Stomach (tissue), 9 donors: Measurements from ENCODE around the gene DPP7. TPM values are rescaled to one million over a fixed set of nuclear protein-coding genes. Genes with fewer than 3 reads are reported as not detected.

Source experiments
- DNase-seq, 2 donors: peaks; one replicate each; pipeline versions ENCODE4 v3.0.0 to v3.0.0-alpha.2; 2013 to 2019
- H3K27ac ChIP-seq, 5 donors: fragments of 200-600 bp in 4 of 5; sonication (generic) in 4 of 5; one replicate each; pipeline ENCODE4 v1.5.1; 2013 to 2019; ENCODE audit warnings: mild to moderate bottlenecking in 1 of 5, moderate library complexity in 1 of 5
- H3K27me3 ChIP-seq, 3 donors: fragments of 200-600 bp; sonication (generic); one replicate each; pipeline ENCODE4 v1.5.1; 2017 to 2019; ENCODE audit warnings: mixed run types in 1 of 3
- H3K36me3 ChIP-seq, 4 donors: fragments of 200-600 bp; sonication (generic); 1 replicate in 3 of 4; 2 replicates in 1 of 4; pipeline ENCODE4 v1.5.1; 2016 to 2019
- H3K4me1 ChIP-seq, 4 donors: fragments of 200-600 bp; sonication (generic); one replicate each; pipeline ENCODE4 v1.5.1; 2016 to 2019
- H3K4me3 ChIP-seq, 4 donors: fragments of 200-600 bp; sonication (generic) in 3 of 4; one replicate each; pipeline ENCODE4 v1.5.1; 2016 to 2019; ENCODE audit warnings: mild to moderate bottlenecking in 1 of 4
- H3K9me3 ChIP-seq, 4 donors: fragments of 200-600 bp; sonication (generic); one replicate each; pipeline ENCODE4 v1.5.1; 2016 to 2019
- EP300 ChIP-seq: sonication (generic); formaldehyde crosslinking; IDR thresholded peaks from one replicate; pipeline ENCODE4 v1.6.1; 2017; ENCODE audit warnings: antibody characterized with exemption
- POLR2A ChIP-seq, 4 donors: fragments of 450-650 bp; IDR thresholded peaks; one replicate each; pipeline ENCODE4 v1.6.1; 2016; ENCODE audit warnings: antibody characterized with exemption in 4 of 4, control low read depth in 2 of 4, mild to moderate bottlenecking in 1 of 4, moderate library complexity in 1 of 4
- POLR2AphosphoS5 ChIP-seq, 3 donors: sonication (generic); formaldehyde crosslinking; IDR thresholded peaks; one replicate each; pipeline ENCODE4 v1.6.1; 2016; ENCODE audit warnings: antibody characterized with exemption in 3 of 3
- WGBS, 5 donors: extraction: QIAGEN DNeasy Blood & Tissue Kit in 3 of 5; methylation state at CpG; one replicate each; pipeline versions ENCODE4 v1.1.5 to v1.1.7; 2013 to 2018; 5-methylcytosine and 5-hydroxymethylcytosine counted together
- intact Hi-C: fragments of 100-400 bp; cut with DNase I; formaldehyde crosslinking; loops from one replicate; pipeline ENCODE4 v1.15.1; 2023; ENCODE audit warnings: low total_unique reads
- polyA plus RNA-seq, 3 donors: library from polyadenylated mRNA; stranded (reverse); fragments of 200-250 nt; gene quantifications; one replicate each; pipeline ENCODE4 v1.2.3, GENCODE V29; 2013
- total RNA-seq, 5 donors: library from RNA; depleted of rRNA; stranded (reverse); fragments of >200 nt; gene quantifications; one replicate each; pipeline versions ENCODE4 v1.1.0 to v1.2.3, GENCODE V29; 2014 to 2016
- TF ChIP-seq, protein P1 (sequence below), 7 experiments: fragments of 450-650 bp in 4 of 7; fragments of 200-600 bp in 3 of 7; sonication (generic) in 3 of 7; IDR thresholded peaks; one replicate each; pipeline ENCODE4 v1.5.1; 2016 to 2019; ENCODE audit warnings: antibody characterized with exemption in 7 of 7, control low read depth in 2 of 7, mild to moderate bottlenecking in 1 of 7
- donor health status: healthy with polysubstance abuse.
- donor health status: Bipolar disorder and iron deficiency.
- donor health status: healthy.

The DPP7 gene
- total and polyA plus RNA-seq, 8 donors = 25.9 to 346 (median 199) TPM

DNA sequence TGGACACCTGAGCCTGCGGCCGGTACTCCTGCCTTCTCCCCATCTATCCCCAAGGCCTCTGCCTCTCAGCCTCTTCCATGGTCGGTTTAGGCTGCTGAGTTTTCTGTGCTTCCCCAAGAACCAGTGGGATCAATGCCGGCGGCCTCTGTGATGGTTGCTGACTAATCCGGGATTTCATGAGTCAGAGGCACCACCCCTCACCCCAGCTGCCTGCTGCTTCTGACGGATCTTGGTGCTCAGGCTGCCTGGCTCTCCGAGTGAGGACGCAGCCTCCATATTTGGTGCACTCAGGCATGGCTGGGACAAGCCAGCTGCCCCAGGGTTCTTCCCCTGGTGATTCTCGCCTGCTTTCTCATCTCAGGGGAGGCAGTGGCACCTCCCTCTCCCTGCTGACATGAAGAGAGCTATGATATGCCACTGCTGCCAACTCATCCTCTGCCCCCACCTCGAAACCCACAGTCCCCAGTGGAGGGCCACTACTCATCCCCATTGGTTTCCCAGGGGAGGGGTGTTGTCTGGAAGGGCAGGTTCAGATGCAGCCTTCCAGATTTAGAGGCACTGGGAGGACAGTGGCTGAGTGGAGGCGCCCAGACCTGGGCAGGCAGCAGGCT lies 31.0 kb downstream of the DPP7 start:
- DNase-seq = peak; percentile 56
- Histone ChIP-seq H3K4me1 (peaks cover 26 to 65% (median 54%) of the 10 kb centered on the region in 4 donors), H3K27ac (peak overlapping the region; percentile 13 to 79 (median 69)), H3K4me3 (no peak overlapping the region), H3K9me3 (no peaks in the 10 kb centered on the region), H3K36me3 (peaks cover 15 to 49% (median 47%) of the 10 kb centered on the region in 4 donors), H3K27me3 (peaks cover 0 to 8% (median 0%) of the 10 kb centered on the region in 3 donors)
- intact Hi-C loops = no loop called here
- no peak for TF ChIP-seq EP300
- TF ChIP-seq POLR2AphosphoS5 (IDR thresholded peaks at IDR 0.05) = peak in 1 of 3 donors; percentile 18
- TF ChIP-seq POLR2A (IDR thresholded peaks at IDR 0.05) = no peak
- TF ChIP-seq, protein P1, sequence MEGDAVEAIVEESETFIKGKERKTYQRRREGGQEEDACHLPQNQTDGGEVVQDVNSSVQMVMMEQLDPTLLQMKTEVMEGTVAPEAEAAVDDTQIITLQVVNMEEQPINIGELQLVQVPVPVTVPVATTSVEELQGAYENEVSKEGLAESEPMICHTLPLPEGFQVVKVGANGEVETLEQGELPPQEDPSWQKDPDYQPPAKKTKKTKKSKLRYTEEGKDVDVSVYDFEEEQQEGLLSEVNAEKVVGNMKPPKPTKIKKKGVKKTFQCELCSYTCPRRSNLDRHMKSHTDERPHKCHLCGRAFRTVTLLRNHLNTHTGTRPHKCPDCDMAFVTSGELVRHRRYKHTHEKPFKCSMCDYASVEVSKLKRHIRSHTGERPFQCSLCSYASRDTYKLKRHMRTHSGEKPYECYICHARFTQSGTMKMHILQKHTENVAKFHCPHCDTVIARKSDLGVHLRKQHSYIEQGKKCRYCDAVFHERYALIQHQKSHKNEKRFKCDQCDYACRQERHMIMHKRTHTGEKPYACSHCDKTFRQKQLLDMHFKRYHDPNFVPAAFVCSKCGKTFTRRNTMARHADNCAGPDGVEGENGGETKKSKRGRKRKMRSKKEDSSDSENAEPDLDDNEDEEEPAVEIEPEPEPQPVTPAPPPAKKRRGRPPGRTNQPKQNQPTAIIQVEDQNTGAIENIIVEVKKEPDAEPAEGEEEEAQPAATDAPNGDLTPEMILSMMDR (IDR thresholded peaks at IDR 0.05) = no peak
- 41 to 63% (median 62%) methylated on average over 10 to 12 of the region's 12 CpGs for WGBS, 5 donors

DNA sequence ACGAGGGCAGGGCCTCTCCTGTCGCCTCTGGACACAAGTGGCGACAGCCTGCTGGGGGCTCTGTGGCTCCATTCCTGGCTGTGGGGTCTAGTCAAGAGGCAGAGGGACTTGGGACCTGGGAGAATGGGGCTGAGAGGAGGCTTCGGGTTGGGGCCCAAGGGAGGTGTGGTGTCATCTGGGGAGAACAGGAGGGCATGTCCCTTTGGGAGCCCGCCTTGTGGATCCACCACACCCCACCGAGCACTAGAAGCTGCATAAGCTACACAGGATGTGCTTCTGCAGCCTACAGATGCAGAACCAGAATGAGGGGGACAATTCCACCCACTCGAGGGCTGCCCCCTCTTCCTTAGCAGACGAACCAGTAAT lies 31.6 kb downstream of the DPP7 start:
- Histone ChIP-seq H3K9me3 (no peaks in the 10 kb centered on the region), H3K4me3 (no peak overlapping the region), H3K36me3 (peaks cover 15 to 49% (median 47%) of the 10 kb centered on the region in 4 donors), H3K27me3 (peaks cover 0 to 14% (median 0%) of the 10 kb centered on the region in 3 donors), H3K27ac (peak overlapping the region in 4 of 5 donors; percentile 48 to 79 (median 70)), H3K4me1 (peaks cover 31 to 66% (median 55%) of the 10 kb centered on the region in 4 donors)
- intact Hi-C loops = no loop called here
- no peak for TF ChIP-seq EP300
- TF ChIP-seq, protein P1 (IDR thresholded peaks at IDR 0.05) = no peak
- TF ChIP-seq POLR2A (IDR thresholded peaks at IDR 0.05) = no peak
- no peak for TF ChIP-seq POLR2AphosphoS5 (IDR thresholded peaks at IDR 0.05)
- no peak for DNase-seq
- WGBS, 5 donors = 84 to 92% (median 90%) methylated on average over 7 to 8 of the region's 8 CpGs

DNA sequence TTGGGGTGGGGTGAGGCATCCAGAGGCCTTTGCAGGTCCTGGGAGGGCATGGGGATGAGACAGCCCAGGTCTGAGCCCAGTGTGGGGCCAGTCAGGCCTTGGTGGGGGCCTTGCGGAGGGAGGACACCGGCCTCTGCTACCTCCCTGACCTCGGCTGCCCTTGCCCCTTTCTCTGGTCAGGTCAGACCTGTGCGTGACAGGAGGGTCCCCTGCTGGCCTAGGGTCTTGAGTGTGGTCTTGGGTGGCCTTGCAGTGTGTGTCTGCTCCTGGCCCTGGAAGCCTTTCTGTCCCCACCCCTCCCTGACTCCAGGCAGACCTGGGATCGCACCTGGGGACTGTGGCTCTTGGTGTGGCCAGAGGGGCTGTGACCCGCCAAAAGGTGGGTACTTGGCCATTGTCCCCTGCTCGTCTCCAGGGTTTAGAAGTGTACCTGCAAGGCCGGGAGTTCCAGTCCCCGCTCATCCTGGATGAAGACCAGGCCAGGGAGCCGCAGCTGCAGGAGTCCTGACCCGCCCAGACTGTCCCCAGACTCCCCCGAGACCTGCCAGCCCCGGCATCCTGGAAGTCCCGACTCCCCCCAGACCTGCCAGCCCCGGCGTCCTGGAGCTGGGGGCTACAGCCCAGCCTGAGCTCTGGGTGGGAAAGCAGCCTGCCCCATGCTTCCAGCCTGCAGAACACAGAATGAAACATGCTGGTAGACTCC lies 32.2 kb downstream of the DPP7 start:
- no peak overlapping the region for H3K4me3 ChIP-seq
- no peaks in the 10 kb centered on the region for H3K9me3 ChIP-seq
- H3K27me3 ChIP-seq = peaks cover 0 to 17% (median 0%) of the 10 kb centered on the region in 3 donors
- peaks cover 15 to 49% (median 47%) of the 10 kb centered on the region in 4 donors for H3K36me3 ChIP-seq
- no peak for TF ChIP-seq POLR2AphosphoS5 (IDR thresholded peaks at IDR 0.05)
- TF ChIP-seq, protein P1 (IDR thresholded peaks at IDR 0.05) = no peak
- no peak for TF ChIP-seq EP300
- TF ChIP-seq POLR2A (IDR thresholded peaks at IDR 0.05) = no peak
- intact Hi-C loops = no loop called here
- 93 to 96% (median 94%) methylated on average over 11 to 16 of the region's 16 CpGs for WGBS, 5 donors
- H3K27ac ChIP-seq = peak overlapping the region in 4 of 5 donors; percentile 48 to 79 (median 70)
- H3K4me1 ChIP-seq = peaks cover 29 to 64% (median 53%) of the 10 kb centered on the region in 4 donors
- DNase-seq = no peak

- Histone ChIP-seq H3K9me3 (no peaks in the 10 kb centered on the region), H3K27ac (no peak overlapping the region), H3K27me3 (peaks cover 0 to 31% (median 0%) of the 10 kb centered on the region in 3 donors), H3K36me3 (peaks cover 15 to 49% (median 47%) of the 10 kb centered on the region in 4 donors), H3K4me3 (no peak overlapping the region), H3K4me1 (peaks cover 22 to 58% (median 48%) of the 10 kb centered on the region in 4 donors)
- no peak for TF ChIP-seq EP300
- no peak for TF ChIP-seq POLR2A (IDR thresholded peaks at IDR 0.05)
- TF ChIP-seq, protein P1 (IDR thresholded peaks at IDR 0.05) = no peak
- TF ChIP-seq POLR2AphosphoS5 (IDR thresholded peaks at IDR 0.05) = no peak
- 88 to 96% (median 92%) methylated on average over 13 to 24 of the region's 24 CpGs for WGBS, 5 donors
- DNase-seq = no peak
- intact Hi-C loops = no loop called here
Measured at GRCh38 chr9:137080260-137081122, 34.0 kb downstream of the DPP7 start.
